ENCODE measurements around the gene RNF126.

The RNF126 gene

DNA sequence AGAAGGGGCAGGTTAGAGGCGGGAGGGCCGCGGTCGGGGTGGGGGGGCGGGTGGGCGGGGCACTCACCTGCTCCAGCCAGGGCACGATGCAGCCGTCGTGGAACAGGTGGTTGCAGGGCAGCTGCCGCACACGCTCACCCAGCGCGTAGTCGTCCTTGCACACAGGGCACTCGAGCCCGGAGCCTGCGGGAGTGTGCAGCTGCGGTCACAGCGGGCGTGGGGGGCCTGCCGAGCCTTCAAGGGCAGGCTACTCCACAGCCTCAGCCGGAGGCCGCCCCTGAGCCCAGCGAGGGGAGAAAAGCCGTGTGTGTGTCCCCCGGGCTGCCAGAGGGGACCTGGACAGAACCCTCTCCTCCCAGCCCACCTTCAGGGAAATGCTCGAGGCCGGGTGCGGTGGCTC, 14.7 kb downstream of the RNF126 start:
- DNase-seq (ENCODE audit: low read depth in 1 of 2, low spot score in 1 of 2) = no peak

DNA sequence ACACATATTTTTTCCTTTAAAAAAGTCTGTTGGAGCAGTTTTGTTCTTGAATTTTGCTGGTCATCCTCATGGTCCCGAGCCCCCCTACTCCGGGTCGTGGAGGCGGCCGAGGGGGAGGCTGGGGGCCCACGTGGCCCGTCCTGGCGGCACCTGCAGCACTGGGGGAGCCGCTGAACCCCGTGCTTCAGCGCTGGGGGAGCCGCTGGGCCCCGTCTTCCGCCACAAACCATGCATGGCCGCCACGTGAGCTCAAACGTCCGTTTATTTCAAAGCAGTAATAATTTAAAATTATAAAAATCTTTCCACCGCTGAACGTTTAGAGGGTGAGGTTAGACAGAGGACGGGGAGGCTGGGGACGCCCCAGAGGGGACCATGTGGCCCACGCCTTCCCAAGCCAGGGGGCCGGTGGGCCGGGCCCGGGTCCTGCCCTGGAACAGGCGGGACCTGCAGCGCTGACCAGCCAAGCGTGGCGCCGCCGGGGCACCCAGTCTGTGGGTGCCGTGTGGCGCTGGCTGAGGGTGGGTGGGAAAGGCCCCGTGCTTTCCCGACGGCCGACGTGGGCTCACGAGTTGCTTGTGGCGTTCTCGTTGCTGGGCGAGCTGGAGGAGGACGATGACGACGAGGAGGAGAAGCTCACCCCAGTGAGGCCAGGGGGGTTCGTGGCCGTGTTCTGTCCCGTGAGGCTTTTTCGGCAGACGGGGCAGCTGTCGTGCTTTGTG, 15.3 kb downstream of the RNF126 start:
- no peak for DNase-seq (ENCODE audit: low read depth in 1 of 2, low spot score in 1 of 2)

DNA sequence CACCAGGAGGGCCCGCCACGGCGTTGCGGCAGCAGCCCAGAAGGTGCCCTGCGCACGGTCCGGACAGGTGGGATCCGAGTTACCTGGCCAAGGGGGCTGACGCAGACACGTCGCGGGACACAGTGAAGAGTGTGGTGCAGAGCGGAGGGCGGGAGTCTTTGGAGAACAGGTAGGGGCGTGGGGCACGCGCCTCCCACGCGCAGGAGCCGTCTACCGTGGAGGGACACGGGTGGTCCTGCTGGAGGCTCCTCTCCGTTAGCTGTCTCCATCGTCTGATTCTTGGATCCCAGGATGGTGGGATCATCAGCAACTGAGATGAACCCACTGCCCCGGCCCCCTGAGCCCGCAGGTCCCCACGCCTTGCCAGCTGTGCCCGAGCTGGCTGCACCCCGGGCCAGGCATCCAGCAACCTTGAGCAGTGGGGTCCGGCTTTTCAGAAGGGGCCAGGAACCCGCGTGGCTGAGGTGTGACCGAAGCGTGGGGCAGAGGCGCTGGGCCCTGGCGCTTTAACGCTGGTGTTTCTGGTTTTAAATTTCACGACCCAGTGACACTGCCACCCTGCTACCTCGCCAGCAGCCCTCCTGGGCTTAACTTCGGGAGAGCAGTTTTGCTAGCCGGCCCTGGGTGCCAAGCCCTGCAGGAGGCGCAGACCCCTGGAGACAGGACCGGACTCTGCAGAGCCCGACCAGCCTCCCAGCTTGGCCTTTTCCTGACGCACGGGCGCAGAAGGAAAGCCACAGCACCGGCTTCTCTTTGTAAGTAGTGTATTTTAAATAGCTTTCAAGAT, 16.0 kb downstream of the RNF126 start:
- no peak for DNase-seq (ENCODE audit: low read depth in 1 of 2, low spot score in 1 of 2)

DNA sequence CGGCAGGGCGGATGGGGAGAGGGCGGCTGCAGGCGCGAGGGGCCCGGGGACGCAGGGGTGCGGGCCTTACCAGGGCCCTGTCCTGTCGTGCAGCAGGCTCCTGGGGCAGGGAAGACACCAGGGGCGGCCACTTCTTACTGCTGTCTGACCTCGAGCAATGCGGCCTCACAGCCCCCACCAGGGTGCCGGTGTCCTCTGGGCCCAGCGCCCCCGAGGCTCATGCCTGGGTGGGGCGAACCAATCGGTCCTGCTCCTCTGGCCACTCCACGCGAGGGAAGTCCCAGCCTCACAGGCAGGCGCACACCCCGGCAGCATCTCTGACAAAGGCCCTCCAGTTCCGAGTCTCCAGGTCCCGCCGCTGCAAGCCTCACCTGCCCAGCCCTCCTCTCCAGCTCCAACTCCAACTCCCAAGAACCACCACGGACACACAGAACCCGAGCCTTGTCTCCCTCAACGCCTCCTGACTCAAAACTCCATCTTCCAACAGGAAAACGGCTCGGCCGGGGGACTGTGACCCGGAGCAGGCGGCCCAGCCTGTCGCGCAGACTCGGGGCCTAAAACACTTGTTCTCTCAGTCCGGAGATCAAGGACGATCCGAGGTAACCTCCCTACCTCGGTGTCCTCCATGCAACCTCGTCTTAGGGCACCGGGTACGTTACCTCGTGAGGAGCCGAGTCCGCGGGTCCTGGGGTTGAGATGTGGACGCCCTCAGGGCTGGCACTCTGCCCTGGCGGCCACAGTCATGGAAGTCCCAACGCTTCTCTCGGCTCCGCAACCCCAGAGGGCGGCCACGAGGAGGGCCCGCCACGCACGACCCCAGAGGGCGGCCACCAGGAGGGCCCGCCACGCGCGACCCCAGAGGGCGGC, 16.9 kb downstream of the RNF126 start:
- DNase-seq (ENCODE audit: low read depth in 1 of 2, low spot score in 1 of 2) = no peak

DNA sequence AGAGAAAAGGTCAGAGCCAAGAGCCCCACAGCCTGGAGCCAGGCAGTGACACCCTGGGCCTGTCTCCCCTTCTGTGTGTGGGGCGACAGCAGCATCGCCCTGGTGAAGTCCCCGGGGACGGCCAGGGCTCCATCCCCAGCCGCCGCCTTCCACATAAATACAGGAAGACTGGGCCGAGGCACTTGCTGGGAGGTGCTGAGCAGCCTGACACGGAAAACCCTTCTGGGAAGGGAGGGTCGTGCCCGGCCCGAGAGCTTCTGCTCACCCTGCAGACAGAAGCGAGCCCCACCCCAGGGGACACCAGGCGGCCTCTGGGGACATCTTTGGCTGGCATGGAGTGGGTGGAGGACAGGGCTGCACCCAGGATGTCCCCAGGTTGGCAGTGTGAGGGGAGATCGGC, 18.2 kb downstream of the RNF126 start:
- DNase-seq (ENCODE audit: low read depth in 1 of 2, low spot score in 1 of 2) = no peak

DNA sequence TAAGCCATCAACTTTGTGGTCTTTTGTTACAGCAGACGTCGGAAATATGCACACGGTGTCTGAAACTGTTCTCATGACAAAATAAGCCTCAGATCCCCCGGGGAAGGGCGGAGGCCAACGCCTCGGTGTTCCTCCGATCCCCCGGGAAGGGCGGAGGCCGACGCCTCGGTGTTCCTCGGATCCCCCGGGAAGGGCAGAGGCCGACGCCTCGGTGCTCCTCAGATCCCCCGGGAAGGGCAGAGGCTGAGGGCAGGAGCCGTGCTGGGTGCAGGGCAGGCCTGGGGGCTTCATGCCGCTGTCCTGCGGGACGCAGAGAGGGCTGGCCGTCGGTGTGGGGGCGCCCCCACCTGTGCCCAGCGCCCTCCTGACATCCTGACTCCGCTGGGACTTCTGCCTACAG, 18.7 kb downstream of the RNF126 start:
- DNase-seq (ENCODE audit: low read depth in 1 of 2, low spot score in 1 of 2) = no peak

DNA sequence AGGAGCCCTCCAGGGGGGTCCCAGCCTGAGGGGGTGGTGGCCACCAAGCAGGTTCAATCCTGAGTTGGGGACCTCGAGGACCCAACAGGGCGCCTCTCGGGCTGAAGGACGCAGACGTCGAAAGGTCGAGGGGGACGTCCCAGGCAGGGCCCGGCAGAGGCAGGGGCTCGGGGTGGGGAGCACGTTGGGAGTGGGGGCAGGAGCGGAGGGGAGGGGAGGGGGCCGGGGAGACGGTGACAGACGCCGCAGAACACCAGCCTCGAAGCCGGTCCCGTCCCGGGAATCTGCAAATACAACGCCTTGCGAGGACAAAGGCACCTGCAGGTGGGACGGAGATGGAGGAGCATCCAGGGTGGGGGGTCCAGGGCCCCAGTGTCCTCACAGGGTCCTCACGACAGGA, 19.3 kb downstream of the RNF126 start:
- no peak for DNase-seq (ENCODE audit: low read depth in 1 of 2, low spot score in 1 of 2)

DNA sequence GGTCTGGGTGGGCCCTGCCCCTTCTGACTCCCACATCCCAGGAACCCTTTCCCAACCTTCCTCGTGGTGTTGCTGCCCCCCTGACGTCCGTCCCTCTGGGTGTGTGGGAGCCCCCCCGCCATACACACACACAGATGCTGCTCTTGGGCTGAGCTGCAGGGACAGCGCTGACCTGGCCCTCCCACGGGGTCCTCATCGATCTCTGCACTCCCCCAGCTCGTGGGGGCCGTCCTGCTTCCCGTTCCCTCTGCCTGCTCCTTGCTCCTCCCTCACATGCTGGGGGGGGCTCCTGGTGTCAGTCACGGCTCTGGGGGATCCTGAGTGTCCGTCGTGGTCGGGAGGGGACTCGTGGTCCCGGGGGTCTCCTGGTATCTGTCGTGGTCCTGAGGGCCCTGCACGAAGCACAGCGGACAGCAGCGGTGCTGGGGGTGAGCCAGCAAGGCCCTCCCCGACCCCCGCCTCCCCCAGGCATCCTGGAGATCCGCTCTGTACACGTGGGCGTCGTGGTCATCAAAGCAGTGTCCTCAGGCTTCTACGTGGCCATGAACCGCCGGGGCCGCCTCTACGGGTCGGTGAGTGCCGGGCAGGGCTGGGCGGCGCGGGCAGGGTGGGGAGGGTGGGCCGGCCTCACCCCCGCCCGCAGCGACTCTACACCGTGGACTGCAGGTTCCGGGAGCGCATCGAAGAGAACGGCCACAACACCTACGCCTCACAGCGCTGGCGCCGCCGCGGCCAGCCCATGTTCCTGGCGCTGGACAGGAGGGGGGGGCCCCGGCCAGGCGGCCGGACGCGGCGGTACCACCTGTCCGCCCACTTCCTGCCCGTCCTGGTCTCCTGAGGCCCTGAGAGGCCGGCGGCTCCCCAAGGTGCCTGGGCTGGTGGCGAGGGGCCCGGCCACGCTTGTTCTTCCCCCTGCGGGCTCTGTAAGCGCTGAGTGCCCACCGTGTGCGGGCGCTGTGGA, 20.0 kb downstream of the RNF126 start:
- DNase-seq (ENCODE audit: low read depth in 1 of 2, low spot score in 1 of 2) = no peak

DNA sequence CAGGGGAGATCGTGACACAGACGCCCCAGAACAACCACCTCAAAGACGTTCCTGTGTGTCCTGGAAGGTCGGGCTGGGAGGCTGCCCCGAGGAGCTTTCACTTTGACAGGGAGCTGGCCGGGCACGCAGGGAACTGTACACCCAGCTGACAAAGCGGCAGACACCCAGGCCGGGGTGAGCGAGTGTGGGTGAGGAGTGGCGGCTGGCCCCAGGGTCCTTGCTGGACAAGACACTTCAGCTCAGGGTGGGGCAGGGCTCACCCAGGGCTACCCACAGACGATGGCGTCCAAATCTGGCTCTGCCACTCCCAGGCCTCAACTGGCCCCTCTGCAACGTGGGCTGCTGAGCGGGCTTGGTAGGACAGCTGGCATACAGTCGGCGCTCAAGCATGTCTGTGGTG, 21.3 kb downstream of the RNF126 start:
- no peak for DNase-seq (ENCODE audit: low read depth in 1 of 2, low spot score in 1 of 2)

DNA sequence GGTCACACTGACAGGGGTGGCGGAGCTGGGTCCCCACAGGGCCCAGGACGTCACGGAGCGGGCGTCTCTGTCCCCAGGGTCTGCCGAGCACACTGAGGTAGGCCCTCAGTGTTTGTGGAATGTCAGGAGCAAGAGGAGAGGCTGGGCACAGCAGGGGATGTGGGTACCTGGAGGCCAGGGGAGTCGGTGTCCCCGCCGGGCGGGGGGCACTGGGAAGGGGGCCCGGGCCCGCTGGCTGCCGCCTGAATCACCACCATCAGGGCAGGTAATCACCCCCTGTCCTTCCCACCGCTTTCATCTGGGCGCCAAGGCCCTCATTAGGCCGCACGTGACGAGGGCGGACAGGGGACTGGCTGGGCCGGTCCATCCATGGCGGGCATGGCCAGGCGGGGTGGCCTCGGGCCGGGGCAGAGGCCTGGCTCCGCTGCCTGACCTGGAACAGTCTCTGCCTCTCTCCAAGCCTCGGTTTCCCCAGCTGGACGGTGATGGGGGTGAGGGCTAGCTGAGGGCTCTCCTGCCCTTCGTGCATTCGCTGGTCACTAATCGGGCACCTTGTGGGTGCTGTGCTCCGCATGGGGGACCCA, 22.3 kb downstream of the RNF126 start:
- no peak for DNase-seq (ENCODE audit: low read depth in 1 of 2, low spot score in 1 of 2)

DNA sequence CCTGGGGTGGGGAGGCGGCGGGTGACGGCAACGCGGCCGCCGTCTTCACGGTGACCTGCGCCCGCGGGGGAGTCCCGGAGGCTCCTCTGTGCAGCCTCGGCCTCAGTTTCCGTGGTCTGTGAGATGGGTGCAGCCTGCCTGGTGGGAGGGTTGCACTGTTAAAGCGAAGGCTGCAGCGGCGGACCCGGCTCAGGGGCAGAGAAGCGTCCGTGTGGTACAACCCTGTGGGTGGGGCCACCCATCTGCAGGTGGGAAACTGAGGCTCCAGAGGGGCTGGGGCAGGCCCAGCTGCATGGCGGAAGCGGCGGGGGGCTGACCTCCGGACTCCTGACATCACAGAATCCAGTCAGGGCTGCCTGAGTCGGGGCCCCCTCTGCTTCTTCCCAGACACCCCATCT, 22.9 kb downstream of the RNF126 start:
- no peak for DNase-seq (ENCODE audit: low read depth in 1 of 2, low spot score in 1 of 2)

DNA sequence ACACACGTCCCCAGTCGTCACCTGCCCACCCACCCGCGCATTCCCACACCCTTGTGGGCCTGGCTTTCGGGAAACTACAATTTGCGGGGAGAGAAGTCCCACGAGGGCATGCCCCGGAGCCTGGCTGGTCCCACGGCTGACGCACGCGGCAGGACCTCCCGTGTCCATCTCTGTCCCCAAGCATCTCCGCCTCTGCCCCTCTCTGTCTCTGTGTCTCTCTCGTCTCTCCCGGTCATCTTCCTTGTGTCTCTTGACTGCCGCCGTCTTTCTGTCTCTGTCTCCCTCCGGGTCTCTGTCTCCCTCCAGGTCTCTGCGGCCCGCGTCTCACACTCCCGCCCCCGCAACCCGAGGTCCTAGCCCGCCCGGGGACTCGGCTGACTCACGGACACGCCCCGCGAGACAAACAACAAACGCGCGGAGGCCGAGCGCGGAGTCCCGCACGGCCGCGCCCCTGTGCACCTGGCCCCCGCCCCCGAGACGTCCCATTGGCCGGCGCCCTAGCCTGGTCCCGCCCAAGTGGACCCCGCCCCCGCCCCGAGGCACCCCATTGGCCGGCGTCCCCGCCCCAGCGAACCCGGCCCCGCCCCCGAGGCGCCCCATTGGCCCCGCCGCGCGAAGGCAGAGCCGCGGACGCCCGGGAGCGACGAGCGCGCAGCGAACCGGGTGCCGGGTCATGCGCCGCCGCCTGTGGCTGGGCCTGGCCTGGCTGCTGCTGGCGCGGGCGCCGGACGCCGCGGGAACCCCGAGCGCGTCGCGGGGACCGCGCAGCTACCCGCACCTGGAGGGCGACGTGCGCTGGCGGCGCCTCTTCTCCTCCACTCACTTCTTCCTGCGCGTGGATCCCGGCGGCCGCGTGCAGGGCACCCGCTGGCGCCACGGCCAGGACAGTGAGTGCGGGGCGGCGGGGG, 23.5 kb downstream of the RNF126 start, which contains the start of gene FGF22:
TSS of gene FGF22 (plus strand) at position 627 of the 908 bp plus-strand sequence. CDS start at position 674, 47 bp downstream.
- peak; percentile 96 for DNase-seq (ENCODE audit: low read depth in 1 of 2, low spot score in 1 of 2)

DNA sequence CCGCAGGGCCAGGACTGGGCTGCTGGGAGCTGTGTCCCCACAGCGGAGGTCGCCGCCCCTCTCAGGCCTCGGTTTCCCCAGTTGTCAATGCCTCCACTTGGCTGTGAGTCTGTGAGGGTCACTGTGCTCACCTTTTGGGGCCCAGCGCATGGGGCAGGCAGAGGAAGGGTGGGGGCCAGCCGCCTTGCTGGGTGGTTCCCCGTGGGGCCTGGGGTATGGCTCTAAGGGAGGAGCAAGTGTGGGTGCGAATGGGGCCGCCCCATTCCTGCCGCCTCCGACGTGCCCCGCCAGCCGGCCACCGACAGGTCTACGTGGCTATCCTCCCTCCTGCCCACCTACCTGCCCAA, 24.1 kb downstream of the RNF126 start:
- DNase-seq (ENCODE audit: low read depth in 1 of 2, low spot score in 1 of 2) = no peak

DNA sequence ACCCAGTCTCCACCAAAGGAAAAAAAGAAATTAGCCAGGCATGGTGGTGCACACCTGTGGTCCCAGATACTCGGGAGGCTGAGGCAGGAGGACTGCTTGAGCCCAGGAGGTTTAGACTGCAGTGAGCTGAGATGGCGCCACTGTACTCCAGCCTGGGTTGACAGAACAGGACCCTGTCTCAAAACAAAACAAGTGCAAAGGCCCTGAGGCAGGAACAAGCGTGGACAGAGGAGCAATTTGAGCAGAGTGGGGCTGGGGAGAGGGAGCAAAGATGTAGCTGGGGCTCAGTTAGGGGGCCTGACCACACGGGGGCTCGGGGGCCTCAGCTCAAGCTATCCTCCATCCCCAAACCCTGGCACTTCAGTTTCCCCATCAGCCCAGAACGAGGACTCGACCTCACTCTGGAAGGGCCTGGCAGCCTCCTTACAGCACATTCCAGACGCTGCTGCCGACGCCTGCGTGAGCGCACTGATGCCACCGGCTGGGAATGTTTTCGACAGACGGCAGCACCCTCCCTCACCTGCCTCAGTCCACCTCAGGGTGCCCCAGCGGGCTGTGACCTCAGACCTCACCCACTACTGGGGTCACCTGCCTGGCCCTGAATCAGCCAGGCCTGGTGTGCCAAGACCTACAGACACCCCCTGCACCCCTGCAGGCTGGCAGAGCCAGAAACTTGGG, 27.9 kb downstream of the RNF126 start:
- no peak for DNase-seq (ENCODE audit: low read depth in 1 of 2, low spot score in 1 of 2)

DNA sequence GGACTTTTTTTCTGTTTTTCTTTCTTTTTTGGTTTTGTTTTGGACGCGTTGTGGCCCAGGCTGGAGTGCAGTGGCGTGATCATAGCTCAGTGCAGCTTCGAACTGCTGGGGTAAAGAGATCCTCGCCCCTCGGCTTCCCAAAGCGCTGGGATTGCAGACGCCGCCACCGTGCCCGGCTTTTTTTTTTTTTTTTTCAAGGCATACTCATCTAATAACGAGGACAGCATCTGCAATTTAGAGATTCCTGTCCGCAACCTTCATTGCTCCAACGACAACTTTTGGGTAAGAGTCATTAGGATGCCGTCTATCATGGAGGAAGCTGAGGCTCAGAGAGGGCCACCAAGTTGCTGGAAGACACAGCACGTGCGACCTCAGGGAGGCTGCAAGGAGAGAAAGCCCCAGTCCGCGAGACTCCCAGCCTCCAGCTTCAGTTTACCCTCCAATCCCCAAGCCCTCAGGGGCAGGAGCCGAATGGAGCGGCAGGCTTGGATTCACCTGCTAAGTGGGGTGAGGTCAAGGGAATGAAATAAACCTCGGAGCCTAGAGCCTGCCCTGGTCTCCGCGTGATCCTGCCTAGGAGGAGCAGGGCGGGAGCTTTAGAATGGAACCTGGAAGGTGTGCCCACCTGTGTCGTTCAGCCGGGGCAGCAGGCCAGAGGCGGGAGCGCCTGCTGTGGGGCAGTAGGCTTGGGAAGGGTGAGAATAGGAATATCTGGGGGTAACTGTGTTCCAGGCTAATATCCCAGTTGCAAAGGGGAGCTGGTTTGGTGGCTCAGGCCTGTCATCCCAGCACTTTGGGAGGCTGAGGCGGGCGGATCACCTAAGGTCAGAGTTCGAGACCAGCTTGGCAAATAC, 29.0 kb downstream of the RNF126 start:
- DNase-seq (ENCODE audit: low read depth in 1 of 2, low spot score in 1 of 2) = no peak

DNA sequence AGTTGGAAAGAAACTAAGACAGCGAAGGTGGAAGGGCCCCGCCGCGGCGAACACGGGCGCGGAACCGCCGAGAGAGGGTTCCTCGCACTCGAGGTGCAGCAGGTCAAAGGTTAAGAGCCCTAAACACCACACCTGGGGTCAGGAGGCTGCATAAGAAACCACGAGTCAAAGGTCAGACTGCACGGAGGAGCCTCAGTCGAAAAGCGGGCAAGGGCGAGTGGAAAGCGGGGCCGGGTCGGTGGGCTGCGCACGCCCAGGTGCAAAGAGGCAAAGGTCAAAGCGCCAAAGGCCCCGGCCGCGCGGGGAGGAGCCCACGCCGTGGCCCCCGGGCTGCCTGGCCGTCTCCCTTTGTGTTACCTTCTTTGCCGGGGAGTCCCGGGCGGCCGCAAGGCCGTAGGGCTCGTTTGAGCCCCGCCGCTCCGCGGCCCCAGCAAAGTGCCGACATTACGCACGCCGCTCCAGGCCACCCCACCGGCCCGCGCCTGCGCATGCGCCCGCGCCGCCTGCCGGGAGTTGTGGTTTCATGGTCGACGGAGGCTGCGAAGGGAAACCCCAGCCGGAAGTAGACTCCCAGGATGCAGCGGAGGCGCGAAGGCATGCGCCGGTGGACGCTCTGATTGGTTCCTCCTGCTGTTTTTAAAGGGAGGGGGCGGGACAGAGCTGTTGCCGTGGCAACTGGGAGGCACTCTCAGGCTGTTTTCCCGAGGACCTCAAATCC, 29.8 kb downstream of the RNF126 start, which contains the start of gene POLRMT:
TSS of gene POLRMT (minus strand) at position 470 of the 718 bp plus-strand sequence. CDS start at position 445, 25 bp downstream.
- DNase-seq (ENCODE audit: low read depth in 1 of 2, low spot score in 1 of 2) = peak; percentile 92 to 94

DNA sequence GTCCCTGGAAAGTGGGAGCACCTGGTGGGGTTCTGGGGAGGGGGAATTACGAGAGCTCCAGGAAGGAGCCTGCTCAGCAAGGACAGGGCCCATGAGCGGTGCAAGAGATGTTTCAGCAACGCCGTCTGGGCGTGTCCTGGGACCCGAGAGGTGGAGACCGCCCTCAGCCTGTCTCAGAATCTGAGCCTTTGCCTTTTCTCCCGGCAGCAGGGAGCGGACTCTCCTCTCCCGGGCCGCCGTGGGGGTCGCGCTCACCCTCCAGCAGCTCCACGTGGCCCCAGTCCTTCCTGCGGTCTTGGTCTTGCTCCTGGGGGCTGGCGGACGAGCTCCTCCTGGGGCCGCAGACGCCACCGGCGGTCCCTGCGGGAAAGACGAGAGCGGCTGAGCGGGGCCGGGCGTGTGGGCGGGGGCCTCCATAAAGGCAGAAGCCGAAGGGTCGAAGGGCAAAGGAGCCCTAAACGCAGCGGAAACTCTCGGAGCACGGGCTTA, 30.4 kb downstream of the RNF126 start:
- DNase-seq (ENCODE audit: low read depth in 1 of 2, low spot score in 1 of 2) = peak in 1 of 2 donors; percentile 22

Data from stimulated activated CD4-positive, alpha-beta T cell treated with anti-CD3 and anti-CD28 coated beads, Interleukin-15, amount 100 ng/mL, for 1 hour (primary cell).